GM12878 (cell line): Measurements from ENCODE around the gene BGLAP.

Experiments used
- SRF ChIP-seq, 2 experiments: IDR thresholded peaks; 2 replicates each; pipeline ENCODE4 v1.6.1; 2011; ENCODE audit warnings: low read depth in 2 of 2, low read length in 2 of 2, mild to moderate bottlenecking in 1 of 2, moderate library complexity in 1 of 2
- TF ChIP-seq, protein P1 (sequence below), 3 experiments: IDR thresholded peaks in 2 of 3; conservative IDR thresholded peaks in 1 of 3; 2 replicates each; pipeline ENCODE4 v1.5.1; 2011; ENCODE audit warnings: low read depth in 3 of 3, low read length in 3 of 3, mild to moderate bottlenecking in 3 of 3, control low read depth in 2 of 3, moderate library complexity in 2 of 3, inconsistent platforms in 1 of 3, mixed read lengths in 1 of 3; ENCODE audit not compliant: control insufficient read depth in 2 of 3, insufficient read depth in 1 of 3; ENCODE audit errors: extremely low read depth in 1 of 3

DNA sequence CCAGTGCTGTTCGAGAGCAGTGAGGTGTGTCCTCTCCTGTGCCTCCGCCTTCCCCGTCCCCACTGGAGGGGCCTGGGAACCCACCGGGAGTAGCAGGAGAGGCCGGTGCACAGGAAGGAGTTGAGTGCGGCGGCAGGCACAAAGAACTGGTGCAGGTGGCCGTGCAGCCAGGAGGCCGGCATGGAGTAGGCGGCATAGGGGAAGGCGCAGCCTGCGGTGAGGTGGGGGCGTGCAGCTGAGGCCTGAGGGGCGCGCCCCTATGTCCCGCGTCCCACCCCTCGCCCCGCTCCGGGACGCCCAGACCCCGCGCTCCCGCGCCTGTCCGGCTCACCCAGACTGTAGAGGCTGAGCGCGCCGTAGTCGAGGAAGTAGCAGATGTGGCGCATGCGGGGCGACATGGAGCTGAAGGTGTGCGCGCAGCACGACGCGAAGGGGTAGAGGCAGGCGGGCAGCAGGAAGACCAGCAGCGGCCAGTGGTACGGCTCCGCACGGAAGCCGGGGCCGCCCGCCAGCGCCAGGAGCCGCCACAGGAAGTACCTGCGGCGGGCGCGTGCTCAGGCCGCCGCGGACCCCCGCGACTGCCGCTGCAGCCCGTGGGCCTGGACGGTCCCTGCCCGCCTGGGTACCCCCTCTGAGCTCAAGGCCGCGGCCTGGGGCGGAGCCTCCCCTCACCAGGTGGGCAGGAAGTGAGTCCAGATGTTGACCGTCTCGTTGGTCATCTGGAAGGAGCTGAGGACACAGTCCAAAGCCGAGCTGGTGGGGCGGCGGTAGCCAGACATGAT, 3.7 kb downstream of the BGLAP start:
- TF ChIP-seq SRF (IDR thresholded peaks at IDR 0.05; ENCODE audit: low read depth in 2 of 2, low read length in 2 of 2), result no peak
- TF ChIP-seq, protein P1, sequence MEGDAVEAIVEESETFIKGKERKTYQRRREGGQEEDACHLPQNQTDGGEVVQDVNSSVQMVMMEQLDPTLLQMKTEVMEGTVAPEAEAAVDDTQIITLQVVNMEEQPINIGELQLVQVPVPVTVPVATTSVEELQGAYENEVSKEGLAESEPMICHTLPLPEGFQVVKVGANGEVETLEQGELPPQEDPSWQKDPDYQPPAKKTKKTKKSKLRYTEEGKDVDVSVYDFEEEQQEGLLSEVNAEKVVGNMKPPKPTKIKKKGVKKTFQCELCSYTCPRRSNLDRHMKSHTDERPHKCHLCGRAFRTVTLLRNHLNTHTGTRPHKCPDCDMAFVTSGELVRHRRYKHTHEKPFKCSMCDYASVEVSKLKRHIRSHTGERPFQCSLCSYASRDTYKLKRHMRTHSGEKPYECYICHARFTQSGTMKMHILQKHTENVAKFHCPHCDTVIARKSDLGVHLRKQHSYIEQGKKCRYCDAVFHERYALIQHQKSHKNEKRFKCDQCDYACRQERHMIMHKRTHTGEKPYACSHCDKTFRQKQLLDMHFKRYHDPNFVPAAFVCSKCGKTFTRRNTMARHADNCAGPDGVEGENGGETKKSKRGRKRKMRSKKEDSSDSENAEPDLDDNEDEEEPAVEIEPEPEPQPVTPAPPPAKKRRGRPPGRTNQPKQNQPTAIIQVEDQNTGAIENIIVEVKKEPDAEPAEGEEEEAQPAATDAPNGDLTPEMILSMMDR (IDR thresholded peaks at IDR 0.05 in 2 of 3, conservative IDR thresholded peaks at IDR 0.05 in 1 of 3; ENCODE audit: control insufficient read depth in 2 of 3, extremely low read depth in 1 of 3, insufficient read depth in 1 of 3, low read depth in 3 of 3, low read length in 3 of 3), result no peak
